ENCODE results near the gene PLEKHB2. TPM values are rescaled to one million over a fixed set of nuclear protein-coding genes. Genes with fewer than 3 reads are reported as not detected.

PLEKHB2 gene
- total RNA-seq, 1 experiment from 2014 or later: 55.9 TPM

DNA sequence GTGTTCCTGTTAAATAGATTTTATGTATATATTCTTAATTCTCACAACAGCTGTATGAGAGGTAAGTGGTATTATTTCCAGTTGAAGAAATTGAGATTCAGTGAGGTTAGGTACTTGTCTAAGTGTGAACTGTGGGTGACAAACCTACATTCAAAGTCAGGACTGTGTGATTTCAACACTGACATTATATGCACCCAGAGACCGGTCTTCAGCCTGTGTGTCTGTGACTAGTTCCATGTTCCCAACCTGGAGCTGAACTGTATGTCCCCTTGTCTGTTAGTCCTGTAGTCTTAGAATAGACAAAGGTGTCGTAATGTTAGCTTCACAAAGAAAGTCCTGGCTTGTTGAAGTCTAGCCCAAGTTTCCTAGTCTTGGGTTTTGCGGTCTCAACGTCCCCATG is 17.4 kb downstream of the PLEKHB2 start:
- H3K79me1 ChIP-seq (ENCODE audit: insufficient read depth, low read depth, low read length, poor library complexity, severe bottlenecking): peaks cover 3% of the 10 kb centered on the region
- H3K9me3 ChIP-seq (ENCODE audit: control insufficient read depth, low read depth, low read length): no peaks in the 10 kb centered on the region
- H2BK5ac ChIP-seq (ENCODE audit: insufficient read length, low read length): no peak overlapping the region
- no CpG with 5 or more reads among the region's 4 CpGs for WGBS (ENCODE audit: extremely low coverage, insufficient read length, low lambda C conversion rate)
- no peaks in the 10 kb centered on the region for H4K20me1 ChIP-seq (ENCODE audit: control insufficient read depth, insufficient read depth, insufficient read length)
- H2BK12ac ChIP-seq (ENCODE audit: insufficient read length, low read depth, low read length): no peak overlapping the region
- H3K4me1 ChIP-seq (ENCODE audit: insufficient read depth, low read length): no peaks in the 10 kb centered on the region
- H2AK5ac ChIP-seq (ENCODE audit: insufficient read length, low read length): no peak overlapping the region
- H3K79me2 ChIP-seq (ENCODE audit: insufficient read depth, low read length): peaks cover 13% of the 10 kb centered on the region; the same call in 1 of the 2 replicates
- DNase-seq: no peak
- H3K27ac ChIP-seq (ENCODE audit: insufficient read length, low read depth, low read length): no peak overlapping the region
- H3K23ac ChIP-seq (ENCODE audit: insufficient read length, low read depth, low read length): no peak overlapping the region
- no peaks in the 10 kb centered on the region for H3K23me2 ChIP-seq (ENCODE audit: insufficient read length, low read depth, low read length, poor library complexity, severe bottlenecking)
- no peak overlapping the region for H3K4ac ChIP-seq (ENCODE audit: low read depth, low read length)
- no peak overlapping the region for H2BK120ac ChIP-seq (ENCODE audit: low read depth, low read length, poor library complexity, severe bottlenecking)
- H3K27me3 Mint-ChIP-seq (ENCODE audit: low read depth): no peaks in the 10 kb centered on the region; the same call in 1 of the 2 replicates
- no peak overlapping the region for H3K27ac Mint-ChIP-seq
- H4K91ac ChIP-seq (ENCODE audit: insufficient read length, low read depth, low read length): no peak overlapping the region
- H4K5ac ChIP-seq (ENCODE audit: insufficient read length, low read depth, low read length): no peak overlapping the region
- no peak overlapping the region for H3K4me3 Mint-ChIP-seq
- no peaks in the 10 kb centered on the region; a peak in 1 of 5 replicates for H3K9me3 Mint-ChIP-seq
- H3K18ac ChIP-seq (ENCODE audit: insufficient read length, low read depth, low read length): no peak overlapping the region
- TF ChIP-seq, protein P1, sequence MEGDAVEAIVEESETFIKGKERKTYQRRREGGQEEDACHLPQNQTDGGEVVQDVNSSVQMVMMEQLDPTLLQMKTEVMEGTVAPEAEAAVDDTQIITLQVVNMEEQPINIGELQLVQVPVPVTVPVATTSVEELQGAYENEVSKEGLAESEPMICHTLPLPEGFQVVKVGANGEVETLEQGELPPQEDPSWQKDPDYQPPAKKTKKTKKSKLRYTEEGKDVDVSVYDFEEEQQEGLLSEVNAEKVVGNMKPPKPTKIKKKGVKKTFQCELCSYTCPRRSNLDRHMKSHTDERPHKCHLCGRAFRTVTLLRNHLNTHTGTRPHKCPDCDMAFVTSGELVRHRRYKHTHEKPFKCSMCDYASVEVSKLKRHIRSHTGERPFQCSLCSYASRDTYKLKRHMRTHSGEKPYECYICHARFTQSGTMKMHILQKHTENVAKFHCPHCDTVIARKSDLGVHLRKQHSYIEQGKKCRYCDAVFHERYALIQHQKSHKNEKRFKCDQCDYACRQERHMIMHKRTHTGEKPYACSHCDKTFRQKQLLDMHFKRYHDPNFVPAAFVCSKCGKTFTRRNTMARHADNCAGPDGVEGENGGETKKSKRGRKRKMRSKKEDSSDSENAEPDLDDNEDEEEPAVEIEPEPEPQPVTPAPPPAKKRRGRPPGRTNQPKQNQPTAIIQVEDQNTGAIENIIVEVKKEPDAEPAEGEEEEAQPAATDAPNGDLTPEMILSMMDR (conservative IDR thresholded peaks at IDR 0.05): no peak
- no peak overlapping the region for H3K14ac ChIP-seq (ENCODE audit: insufficient read depth, low read length)
- peaks cover 6 to 8% of the 10 kb centered on the region in 2 experiments; a peak in 3 of 4 replicates for H3K4me1 Mint-ChIP-seq
- H3K4me2 ChIP-seq (ENCODE audit: insufficient read depth, insufficient read length, low read length): no peak overlapping the region
- H3K56ac ChIP-seq (ENCODE audit: insufficient read length, low read depth, low read length): no peak overlapping the region
- H4K8ac ChIP-seq (replicated peaks; ENCODE audit: insufficient read length, low read depth, low read length): no peak overlapping the region
- H3K27me3 ChIP-seq (ENCODE audit: insufficient read depth, low read length): no peaks in the 10 kb centered on the region
- H3K9ac ChIP-seq (ENCODE audit: extremely low read depth, insufficient read length, low read length): no peak overlapping the region
- peaks cover 33 to 48% (median 47%) of the 10 kb centered on the region in 3 experiments for H3K36me3 Mint-ChIP-seq (ENCODE audit: insufficient read depth in 1 of 3, low read depth in 3 of 3)
- H2BK20ac ChIP-seq (ENCODE audit: low read depth, low read length, poor library complexity, severe bottlenecking): no peak overlapping the region
- no peak overlapping the region for H3T11ph ChIP-seq (ENCODE audit: low read length)
- H2AFZ ChIP-seq (ENCODE audit: low read length): no peak overlapping the region
- H2BK15ac ChIP-seq (ENCODE audit: low read depth, low read length): no peak overlapping the region
